HG03103 (cell line): ENCODE results near the gene TP73.

ENCODE experiments used
- ATAC-seq: cut with Tn5 transposase; IDR thresholded peaks from one replicate; pipeline ENCODE4 v1.9.1; 2021; ENCODE audit warnings: low read depth; ENCODE audit not compliant: unreplicated experiment

Gene TP73

GRCh38 chr1:3633344-3634058, 18.8 kb upstream of the TP73 start:
- no peak for ATAC-seq

GRCh38 chr1:3634059-3634800, 18.1 kb upstream of the TP73 start:
- no peak for ATAC-seq

- no peak for ATAC-seq
These were observed 16.2 kb upstream of the TP73 start for GRCh38 chr1:3636080-3636479.

GRCh38 chr1:3636531-3636930, 15.8 kb upstream of the TP73 start:
- ATAC-seq, result no peak

- no peak for ATAC-seq
These were observed 14.3 kb upstream of the TP73 start for GRCh38 chr1:3638027-3638426.

GRCh38 chr1:3638676-3639075, 13.6 kb upstream of the TP73 start:
- ATAC-seq, result no peak

- ATAC-seq, result no peak
These were observed 12.9 kb upstream of the TP73 start for GRCh38 chr1:3639397-3639911.

GRCh38 chr1:3640121-3640837, 12.0 kb upstream of the TP73 start:
- ATAC-seq, result no peak

GRCh38 chr1:3641046-3641760, 11.1 kb upstream of the TP73 start:
- no peak for ATAC-seq

- no peak for ATAC-seq
These were observed 10.5 kb upstream of the TP73 start for GRCh38 chr1:3641816-3642215.

GRCh38 chr1:3642919-3643675, 9.2 kb upstream of the TP73 start:
- no peak for ATAC-seq

- ATAC-seq, result no peak
These were observed 8.0 kb upstream of the TP73 start for GRCh38 chr1:3644273-3644672.

- ATAC-seq, result no peak
These were observed 7.1 kb upstream of the TP73 start for GRCh38 chr1:3645247-3645646.

- ATAC-seq, result no peak
These were observed 6.5 kb upstream of the TP73 start for GRCh38 chr1:3645666-3646355.

- ATAC-seq, result no peak
These were observed 5.7 kb upstream of the TP73 start for GRCh38 chr1:3646596-3646995.

GRCh38 chr1:3649342-3650247, 2.7 kb upstream of the TP73 start, which contains the start of gene WRAP73:
WRAP73 (minus strand) TSS chr1:3650103; CDS start chr1:3649999, 104 bp downstream.
- peak; percentile 79 for ATAC-seq

- no peak for ATAC-seq
These were observed 1.9 kb upstream of the TP73 start for GRCh38 chr1:3650248-3651025.
